HG03460 (cell line): ENCODE data around the gene CARS1.
"Not testable (repeated sequence)": the region's sequence is repeated elsewhere in the genome, so short reads cannot be mapped to it uniquely, and the experiment has no call there.

Experiments
- ATAC-seq: cut with Tn5 transposase; IDR thresholded peaks from one replicate; pipeline ENCODE4 v1.9.1; 2021; ENCODE audit not compliant: unreplicated experiment

CARS1 gene

DNA sequence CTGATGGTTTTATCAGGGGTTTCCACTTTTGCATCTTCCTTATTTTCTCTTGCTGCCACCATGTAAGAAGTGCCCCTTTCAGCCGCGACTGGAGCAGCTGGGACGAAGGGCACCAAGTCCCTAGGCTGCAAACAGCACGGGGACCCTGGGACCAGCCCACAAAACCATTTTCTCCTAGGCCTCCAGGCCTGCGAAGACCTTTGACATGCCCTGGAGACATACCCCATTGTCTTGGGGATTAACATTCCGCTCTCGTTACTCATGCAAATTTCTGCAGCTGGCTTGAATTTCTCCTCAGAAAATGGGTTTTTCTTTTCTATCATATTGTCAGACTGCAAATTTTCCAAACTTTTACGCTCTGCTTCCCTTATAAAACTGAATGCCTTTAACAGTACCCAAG, 6.7 kb upstream of the CARS1 start:
- ATAC-seq, result not testable (repeated sequence)

DNA sequence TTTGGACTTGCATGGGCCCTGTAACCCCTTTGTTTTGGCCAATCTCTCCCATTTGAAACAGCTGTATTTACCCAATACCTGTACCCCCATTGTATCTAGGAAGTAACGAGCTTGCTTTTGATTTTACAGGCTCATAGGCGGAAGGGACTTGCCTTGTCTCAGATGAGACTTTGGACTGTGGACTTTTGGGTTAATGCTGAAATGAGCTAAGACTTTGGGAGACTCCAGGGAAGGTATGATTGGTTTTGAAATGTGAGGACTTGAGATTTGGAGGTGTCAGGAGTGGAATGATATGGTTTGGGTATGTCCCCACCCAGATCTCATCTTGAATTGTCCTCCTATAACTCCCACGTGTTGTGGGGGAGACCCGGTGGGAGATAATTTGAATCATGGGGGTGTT, 6.2 kb upstream of the CARS1 start:
- not testable (repeated sequence) for ATAC-seq

DNA sequence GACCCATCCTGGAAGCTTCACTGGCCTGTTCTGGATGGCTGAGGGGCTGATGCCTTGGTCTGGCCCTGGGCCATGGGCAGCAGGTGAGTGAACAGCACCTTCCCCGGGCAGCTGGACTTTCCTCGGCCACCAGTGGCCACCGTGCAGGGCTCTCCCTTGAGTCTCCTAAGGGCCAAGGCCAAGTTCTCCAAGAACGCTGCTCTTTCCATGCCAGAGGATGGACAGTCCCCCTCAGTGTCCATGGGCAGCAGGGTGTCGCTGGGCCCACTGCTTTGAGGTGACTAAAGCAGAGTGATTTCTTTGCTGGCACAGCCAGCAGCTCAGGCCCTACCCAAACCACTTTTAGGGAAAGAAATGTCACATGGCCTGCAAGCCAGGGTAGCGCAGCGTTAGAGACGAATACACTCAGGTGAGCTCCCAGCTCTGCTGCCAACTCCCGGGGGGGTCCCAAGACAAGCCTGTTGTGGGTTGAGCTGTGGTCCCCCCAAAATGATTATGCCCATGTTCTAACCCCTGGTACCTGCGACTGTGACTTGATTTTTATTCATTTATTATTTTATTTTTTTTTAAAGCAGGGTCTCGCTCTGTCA, 3.3 kb upstream of the CARS1 start:
- ATAC-seq, result no peak

- ATAC-seq, result no peak
Measured at GRCh38 chr11:3058753-3059664, 1.8 kb upstream of the CARS1 start.

GRCh38 chr11:3056296-3057068, 741 bp downstream of the CARS1 start:
- ATAC-seq, result no peak

DNA sequence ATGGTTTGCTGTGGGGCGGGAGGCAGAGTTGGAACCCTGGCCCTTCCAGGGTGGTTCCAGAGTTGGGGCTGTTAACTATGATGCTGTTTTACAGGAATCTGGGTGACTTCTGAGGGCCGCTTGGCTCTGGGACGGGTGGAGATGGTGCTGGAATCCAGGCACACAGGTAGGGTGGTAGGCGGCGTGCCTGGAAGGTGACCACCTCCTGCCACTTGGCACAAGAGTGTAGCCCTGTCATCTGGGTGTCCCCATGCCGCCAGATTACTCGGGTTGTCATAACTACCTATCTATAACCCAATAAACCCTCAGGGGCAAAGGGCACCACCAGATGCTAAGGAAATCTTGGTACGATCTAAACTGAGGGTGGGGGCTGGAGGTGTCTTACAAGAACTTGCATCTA, 1.3 kb downstream of the CARS1 start:
- ATAC-seq, result no peak

DNA sequence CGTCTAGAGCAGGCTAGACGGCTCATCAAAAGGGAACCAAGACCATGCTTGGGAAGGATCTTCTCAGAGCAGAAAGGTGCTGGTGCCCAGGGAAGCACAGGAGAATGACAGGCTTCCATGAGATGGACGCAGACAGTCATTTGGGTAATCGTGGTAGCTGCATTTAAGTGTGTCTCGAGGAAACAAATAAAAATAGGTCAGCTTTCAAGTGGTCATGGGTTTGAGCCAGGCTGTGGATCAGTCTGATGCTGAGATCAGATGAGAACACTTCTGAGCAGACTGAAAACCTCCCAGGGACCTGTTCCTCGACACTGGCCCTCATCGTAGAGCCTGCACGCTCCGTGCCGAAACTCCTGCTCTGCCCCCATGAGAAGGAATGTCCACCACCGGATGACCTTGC, 4.7 kb downstream of the CARS1 start:
- no peak for ATAC-seq

DNA sequence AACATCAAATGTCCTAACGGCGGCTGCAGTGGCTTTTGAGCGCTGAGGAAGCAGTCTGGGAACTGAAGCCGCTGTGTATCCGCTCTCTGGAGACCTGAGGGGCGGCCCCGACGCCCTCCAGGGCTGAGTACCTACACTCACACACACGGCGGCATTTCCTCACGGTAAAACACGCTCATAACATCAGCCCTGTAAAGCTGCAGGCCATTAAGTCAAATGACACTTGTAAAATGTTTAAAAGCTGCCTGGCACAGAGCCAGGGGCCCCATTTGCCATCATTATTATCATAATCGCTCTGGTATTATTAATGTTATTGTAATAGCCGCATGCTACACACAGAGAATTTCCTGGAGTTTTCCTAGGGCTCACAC, 5.1 kb downstream of the CARS1 start:
- no peak for ATAC-seq

- ATAC-seq, result no peak
Measured at GRCh38 chr11:3051196-3052108, 5.8 kb downstream of the CARS1 start.

GRCh38 chr11:3050386-3051195, 6.6 kb downstream of the CARS1 start:
- no peak for ATAC-seq

- ATAC-seq, result peak; percentile 75
Measured at GRCh38 chr11:3049430-3050243, 7.6 kb downstream of the CARS1 start.

DNA sequence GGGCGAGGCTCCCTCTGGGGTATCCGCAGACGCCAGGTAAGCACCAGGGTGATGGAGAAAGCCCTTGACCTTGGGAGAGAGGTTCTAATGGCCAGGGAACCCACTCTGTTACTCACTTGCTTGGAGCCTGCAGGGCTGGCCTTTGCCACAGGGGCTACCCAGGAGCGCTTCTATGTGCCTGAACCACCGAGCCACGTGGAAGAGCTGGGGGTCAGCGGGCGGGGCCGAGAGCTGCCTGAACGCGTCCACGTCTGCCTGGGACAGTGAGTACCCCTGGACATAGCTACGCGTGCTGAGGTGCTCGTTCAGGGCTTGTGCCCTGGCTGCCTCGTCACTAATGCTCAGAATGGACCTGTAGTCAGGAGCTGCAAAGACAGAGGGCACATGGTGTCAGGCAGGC, 9.6 kb downstream of the CARS1 start:
- ATAC-seq, result no peak

DNA sequence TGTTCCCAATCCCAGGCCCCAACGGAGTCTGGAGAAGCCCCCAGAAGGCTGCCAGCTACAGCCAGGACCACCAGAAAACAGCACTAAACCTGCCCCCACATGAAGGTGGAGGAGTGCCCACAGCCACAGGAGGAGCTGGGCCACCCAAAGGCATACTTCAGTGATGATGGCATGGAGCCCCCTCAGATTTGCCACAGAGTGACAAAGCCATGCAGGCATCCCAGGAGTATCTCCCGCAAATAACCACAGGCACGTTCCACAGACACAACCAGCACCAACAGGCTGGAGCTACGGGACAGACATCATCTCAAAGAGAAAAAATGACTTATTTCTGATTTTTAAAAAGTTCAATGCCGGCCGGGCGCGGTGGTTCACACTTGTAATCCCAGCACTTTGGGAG, 10.6 kb downstream of the CARS1 start:
- ATAC-seq, result no peak

DNA sequence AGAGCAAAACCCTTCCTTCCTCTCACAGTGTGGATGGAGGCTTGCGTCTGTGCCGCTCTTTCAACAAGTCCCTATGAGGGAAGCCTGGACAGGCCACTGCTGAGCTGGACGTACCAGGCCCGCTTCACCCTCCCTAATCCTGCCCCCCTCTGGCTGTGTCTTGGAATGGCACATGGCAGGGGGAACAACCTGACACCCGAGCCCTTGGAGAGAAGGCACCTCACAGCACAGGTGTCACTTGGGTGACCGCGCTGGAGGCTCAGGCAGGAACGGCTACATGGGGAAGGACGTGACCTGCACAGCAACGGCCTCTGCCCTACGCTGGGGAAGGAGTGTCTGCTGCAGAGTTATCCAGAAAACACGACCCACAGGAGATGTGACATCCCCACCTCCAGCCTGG, 11.0 kb downstream of the CARS1 start:
- ATAC-seq, result no peak

- no peak for ATAC-seq
Measured at GRCh38 chr11:3044915-3045314, 12.3 kb downstream of the CARS1 start.

GRCh38 chr11:3044004-3044403, 13.2 kb downstream of the CARS1 start:
- no peak for ATAC-seq

- no peak for ATAC-seq
Measured at GRCh38 chr11:3043315-3043871, 13.8 kb downstream of the CARS1 start.

DNA sequence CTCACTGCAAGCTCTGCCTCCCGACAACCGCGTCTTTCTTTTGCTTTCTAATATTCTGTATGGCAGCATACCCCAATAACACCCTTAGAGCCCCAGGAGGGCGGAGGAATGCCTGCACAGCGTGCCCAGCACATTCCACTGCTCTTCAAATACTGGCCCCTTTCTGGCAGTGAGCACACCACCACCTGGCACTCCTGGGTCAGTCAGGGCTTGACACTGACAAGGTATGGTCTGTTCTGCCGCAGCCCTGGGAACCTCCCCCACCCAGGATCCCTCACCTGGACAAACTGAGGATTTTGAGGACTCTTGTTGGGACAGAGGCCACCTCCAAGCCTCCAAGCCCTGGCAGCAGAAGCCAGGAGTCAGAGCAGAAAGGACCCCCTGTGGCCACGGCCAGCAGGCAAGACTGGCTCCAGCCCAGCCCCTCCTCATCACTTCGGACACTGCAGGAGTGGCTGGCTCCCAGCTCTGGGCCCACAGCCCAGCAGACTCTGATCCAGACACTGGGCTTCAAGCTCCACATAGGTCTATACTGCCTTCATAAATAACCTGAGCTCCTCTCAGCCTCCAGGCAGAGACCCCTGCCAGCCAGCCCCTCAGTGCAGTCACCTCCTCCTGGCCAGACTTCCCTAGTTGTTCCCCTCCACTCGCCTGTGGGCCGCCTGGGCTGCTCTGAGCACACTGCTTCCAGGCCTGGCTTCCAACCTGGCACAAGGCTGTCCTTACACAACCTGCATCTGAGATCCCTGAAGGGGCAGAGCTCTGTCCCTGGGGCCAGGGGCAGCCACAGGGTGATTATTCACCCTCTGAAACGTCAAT, 14.5 kb downstream of the CARS1 start:
- ATAC-seq, result no peak
